ENCODE results near the gene WDR38. TPM values are rescaled to one million over a fixed set of nuclear protein-coding genes. Genes with fewer than 3 reads are reported as not detected.

The WDR38 gene
- total and polyA plus RNA-seq, 9 of the 15 experiments (the other 6 are each of a cell fraction or from before 2014, with no cell fraction given) = not detected

DNA sequence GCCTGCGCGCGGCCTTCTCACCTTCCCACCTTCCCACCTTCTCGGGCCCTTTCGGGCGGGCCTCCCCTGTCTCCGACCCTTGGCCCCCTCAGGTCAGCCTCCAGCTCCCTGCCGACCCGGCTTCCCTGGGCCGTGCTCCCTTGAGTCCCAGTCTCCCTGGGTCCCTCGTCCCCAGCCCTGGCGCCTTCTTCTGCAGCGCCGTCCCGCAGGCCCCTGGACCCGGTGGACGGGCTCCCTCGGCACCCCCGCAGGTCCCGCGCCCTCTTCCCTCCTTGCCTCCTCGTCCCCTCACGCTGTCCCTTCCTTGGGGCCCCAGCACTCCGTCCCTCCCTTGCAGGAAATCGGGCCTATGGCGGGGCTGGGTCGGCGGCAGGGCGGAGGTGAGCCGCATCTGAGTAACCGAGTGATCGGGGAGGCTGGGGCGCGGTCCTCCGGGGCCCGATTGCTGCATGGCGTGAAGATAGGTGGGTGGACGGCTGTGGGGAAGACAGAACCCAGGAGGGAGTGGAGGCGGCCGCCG lies 16.3 kb downstream of the WDR38 start (continued):
- TF ChIP-seq, protein P1, sequence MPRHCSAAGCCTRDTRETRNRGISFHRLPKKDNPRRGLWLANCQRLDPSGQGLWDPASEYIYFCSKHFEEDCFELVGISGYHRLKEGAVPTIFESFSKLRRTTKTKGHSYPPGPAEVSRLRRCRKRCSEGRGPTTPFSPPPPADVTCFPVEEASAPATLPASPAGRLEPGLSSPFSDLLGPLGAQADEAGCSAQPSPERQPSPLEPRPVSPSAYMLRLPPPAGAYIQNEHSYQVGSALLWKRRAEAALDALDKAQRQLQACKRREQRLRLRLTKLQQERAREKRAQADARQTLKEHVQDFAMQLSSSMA (CRISPR knock-in tag; IDR thresholded peaks at IDR 0.05) = no peak
- TF ChIP-seq, protein P2, sequence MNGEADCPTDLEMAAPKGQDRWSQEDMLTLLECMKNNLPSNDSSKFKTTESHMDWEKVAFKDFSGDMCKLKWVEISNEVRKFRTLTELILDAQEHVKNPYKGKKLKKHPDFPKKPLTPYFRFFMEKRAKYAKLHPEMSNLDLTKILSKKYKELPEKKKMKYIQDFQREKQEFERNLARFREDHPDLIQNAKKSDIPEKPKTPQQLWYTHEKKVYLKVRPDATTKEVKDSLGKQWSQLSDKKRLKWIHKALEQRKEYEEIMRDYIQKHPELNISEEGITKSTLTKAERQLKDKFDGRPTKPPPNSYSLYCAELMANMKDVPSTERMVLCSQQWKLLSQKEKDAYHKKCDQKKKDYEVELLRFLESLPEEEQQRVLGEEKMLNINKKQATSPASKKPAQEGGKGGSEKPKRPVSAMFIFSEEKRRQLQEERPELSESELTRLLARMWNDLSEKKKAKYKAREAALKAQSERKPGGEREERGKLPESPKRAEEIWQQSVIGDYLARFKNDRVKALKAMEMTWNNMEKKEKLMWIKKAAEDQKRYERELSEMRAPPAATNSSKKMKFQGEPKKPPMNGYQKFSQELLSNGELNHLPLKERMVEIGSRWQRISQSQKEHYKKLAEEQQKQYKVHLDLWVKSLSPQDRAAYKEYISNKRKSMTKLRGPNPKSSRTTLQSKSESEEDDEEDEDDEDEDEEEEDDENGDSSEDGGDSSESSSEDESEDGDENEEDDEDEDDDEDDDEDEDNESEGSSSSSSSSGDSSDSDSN (IDR thresholded peaks at IDR 0.05; ENCODE audit: borderline replicate concordance in 1 of 2, low read depth in 2 of 2, low read length in 2 of 2) = peak in 1 of 2 experiments; percentile 28; a peak in 1 of 4 replicates
- TF ChIP-seq RAD21 (CRISPR knock-in tag; conservative IDR thresholded peaks at IDR 0.05 in 1 of 2, IDR thresholded peaks at IDR 0.05 in 1 of 2) = no peak
- TF ChIP-seq HIVEP1 (CRISPR knock-in tag; IDR thresholded peaks at IDR 0.05) = no peak
- TF ChIP-seq, protein P3, sequence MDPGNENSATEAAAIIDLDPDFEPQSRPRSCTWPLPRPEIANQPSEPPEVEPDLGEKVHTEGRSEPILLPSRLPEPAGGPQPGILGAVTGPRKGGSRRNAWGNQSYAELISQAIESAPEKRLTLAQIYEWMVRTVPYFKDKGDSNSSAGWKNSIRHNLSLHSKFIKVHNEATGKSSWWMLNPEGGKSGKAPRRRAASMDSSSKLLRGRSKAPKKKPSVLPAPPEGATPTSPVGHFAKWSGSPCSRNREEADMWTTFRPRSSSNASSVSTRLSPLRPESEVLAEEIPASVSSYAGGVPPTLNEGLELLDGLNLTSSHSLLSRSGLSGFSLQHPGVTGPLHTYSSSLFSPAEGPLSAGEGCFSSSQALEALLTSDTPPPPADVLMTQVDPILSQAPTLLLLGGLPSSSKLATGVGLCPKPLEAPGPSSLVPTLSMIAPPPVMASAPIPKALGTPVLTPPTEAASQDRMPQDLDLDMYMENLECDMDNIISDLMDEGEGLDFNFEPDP (CRISPR knock-in tag; IDR thresholded peaks at IDR 0.05) = 0 out of 2 replicates have a peak, but pooled peaks have one; percentile 16
- TF ChIP-seq GTF2E2 (tag; IDR thresholded peaks at IDR 0.05) = no peak
- TF ChIP-seq CEBPB (tag; IDR thresholded peaks at IDR 0.05) = no peak
- TF ChIP-seq, protein P4, sequence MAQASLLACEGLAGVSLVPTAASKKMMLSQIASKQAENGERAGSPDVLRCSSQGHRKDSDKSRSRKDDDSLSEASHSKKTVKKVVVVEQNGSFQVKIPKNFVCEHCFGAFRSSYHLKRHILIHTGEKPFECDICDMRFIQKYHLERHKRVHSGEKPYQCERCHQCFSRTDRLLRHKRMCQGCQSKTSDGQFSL (CRISPR knock-in tag; IDR thresholded peaks at IDR 0.05) = peak; percentile 73
- TF ChIP-seq, protein P4 (tag; IDR thresholded peaks at IDR 0.05) = no peak
- 0 out of 2 replicates have a peak, but pooled peaks have one; percentile 0 for TF ChIP-seq ZNF316 (IDR thresholded peaks at IDR 0.05)
- TF ChIP-seq, protein P5, sequence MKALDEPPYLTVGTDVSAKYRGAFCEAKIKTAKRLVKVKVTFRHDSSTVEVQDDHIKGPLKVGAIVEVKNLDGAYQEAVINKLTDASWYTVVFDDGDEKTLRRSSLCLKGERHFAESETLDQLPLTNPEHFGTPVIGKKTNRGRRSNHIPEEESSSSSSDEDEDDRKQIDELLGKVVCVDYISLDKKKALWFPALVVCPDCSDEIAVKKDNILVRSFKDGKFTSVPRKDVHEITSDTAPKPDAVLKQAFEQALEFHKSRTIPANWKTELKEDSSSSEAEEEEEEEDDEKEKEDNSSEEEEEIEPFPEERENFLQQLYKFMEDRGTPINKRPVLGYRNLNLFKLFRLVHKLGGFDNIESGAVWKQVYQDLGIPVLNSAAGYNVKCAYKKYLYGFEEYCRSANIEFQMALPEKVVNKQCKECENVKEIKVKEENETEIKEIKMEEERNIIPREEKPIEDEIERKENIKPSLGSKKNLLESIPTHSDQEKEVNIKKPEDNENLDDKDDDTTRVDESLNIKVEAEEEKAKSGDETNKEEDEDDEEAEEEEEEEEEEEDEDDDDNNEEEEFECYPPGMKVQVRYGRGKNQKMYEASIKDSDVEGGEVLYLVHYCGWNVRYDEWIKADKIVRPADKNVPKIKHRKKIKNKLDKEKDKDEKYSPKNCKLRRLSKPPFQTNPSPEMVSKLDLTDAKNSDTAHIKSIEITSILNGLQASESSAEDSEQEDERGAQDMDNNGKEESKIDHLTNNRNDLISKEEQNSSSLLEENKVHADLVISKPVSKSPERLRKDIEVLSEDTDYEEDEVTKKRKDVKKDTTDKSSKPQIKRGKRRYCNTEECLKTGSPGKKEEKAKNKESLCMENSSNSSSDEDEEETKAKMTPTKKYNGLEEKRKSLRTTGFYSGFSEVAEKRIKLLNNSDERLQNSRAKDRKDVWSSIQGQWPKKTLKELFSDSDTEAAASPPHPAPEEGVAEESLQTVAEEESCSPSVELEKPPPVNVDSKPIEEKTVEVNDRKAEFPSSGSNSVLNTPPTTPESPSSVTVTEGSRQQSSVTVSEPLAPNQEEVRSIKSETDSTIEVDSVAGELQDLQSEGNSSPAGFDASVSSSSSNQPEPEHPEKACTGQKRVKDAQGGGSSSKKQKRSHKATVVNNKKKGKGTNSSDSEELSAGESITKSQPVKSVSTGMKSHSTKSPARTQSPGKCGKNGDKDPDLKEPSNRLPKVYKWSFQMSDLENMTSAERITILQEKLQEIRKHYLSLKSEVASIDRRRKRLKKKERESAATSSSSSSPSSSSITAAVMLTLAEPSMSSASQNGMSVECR (CRISPR knock-in tag; IDR thresholded peaks at IDR 0.05) = peak; percentile 18; the same call in 1 of the 2 replicates
- TF ChIP-seq, protein P6, sequence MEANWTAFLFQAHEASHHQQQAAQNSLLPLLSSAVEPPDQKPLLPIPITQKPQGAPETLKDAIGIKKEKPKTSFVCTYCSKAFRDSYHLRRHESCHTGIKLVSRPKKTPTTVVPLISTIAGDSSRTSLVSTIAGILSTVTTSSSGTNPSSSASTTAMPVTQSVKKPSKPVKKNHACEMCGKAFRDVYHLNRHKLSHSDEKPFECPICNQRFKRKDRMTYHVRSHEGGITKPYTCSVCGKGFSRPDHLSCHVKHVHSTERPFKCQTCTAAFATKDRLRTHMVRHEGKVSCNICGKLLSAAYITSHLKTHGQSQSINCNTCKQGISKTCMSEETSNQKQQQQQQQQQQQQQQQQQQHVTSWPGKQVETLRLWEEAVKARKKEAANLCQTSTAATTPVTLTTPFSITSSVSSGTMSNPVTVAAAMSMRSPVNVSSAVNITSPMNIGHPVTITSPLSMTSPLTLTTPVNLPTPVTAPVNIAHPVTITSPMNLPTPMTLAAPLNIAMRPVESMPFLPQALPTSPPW (CRISPR knock-in tag; IDR thresholded peaks at IDR 0.05) = no peak

Measured in K562 (cell line).